Activated CD8-positive, alpha-beta memory T cell treated with anti-CD3 and anti-CD28 coated beads, Interleukin-2, amount 50 U/mL, for 24 hours (primary cell): ENCODE results near the gene TTBK1.
A peak's percentile ranks its signal among the peaks of the same experiment; 100 is the strongest.

Experiments used
- DNase-seq: peaks from one replicate; pipeline ENCODE4 v3.0.0-alpha.2; 2020; ENCODE audit errors: extremely low read depth

TTBK1 gene

GRCh38 chr6:43255408-43256054, 12.2 kb downstream of the TTBK1 start:
- no peak for DNase-seq

- no peak for DNase-seq
Observed at GRCh38 chr6:43256670-43257366, 13.5 kb downstream of the TTBK1 start.

GRCh38 chr6:43257367-43258145, 14.3 kb downstream of the TTBK1 start:
- no peak for DNase-seq

GRCh38 chr6:43258180-43258579, 14.9 kb downstream of the TTBK1 start:
- no peak for DNase-seq

- no peak for DNase-seq
Observed at GRCh38 chr6:43258807-43259686, 15.8 kb downstream of the TTBK1 start.

GRCh38 chr6:43260791-43261190, 17.5 kb downstream of the TTBK1 start:
- DNase-seq: no peak

GRCh38 chr6:43261198-43261597, 17.9 kb downstream of the TTBK1 start:
- no peak for DNase-seq

- DNase-seq: no peak
Observed at GRCh38 chr6:43262000-43262779, 18.9 kb downstream of the TTBK1 start.

- no peak for DNase-seq
Observed at GRCh38 chr6:43262780-43263313, 19.6 kb downstream of the TTBK1 start.

GRCh38 chr6:43263314-43264178, 20.3 kb downstream of the TTBK1 start:
- peak; percentile 58 for DNase-seq

GRCh38 chr6:43264599-43265145, 21.4 kb downstream of the TTBK1 start:
- no peak for DNase-seq

GRCh38 chr6:43265564-43265963, 22.3 kb downstream of the TTBK1 start:
- no peak for DNase-seq

GRCh38 chr6:43267619-43268354, 24.5 kb downstream of the TTBK1 start:
- no peak for DNase-seq

- DNase-seq: no peak
Observed at GRCh38 chr6:43268355-43268700, 25.0 kb downstream of the TTBK1 start.

- DNase-seq: no peak
Observed at GRCh38 chr6:43268782-43269272, 25.5 kb downstream of the TTBK1 start.

- DNase-seq: no peak
Observed at GRCh38 chr6:43269273-43270007, 26.2 kb downstream of the TTBK1 start.

GRCh38 chr6:43271103-43271815, 28.0 kb downstream of the TTBK1 start:
- no peak for DNase-seq
